Measurements from ENCODE around the gene TFCP2L1. TPM values are rescaled to one million over a fixed set of nuclear protein-coding genes. Genes with fewer than 3 reads are reported as not detected.

TFCP2L1 gene
- total and polyA plus RNA-seq, 7 donors, result 0.14 to 1.8 (median 0.53) TPM

DNA sequence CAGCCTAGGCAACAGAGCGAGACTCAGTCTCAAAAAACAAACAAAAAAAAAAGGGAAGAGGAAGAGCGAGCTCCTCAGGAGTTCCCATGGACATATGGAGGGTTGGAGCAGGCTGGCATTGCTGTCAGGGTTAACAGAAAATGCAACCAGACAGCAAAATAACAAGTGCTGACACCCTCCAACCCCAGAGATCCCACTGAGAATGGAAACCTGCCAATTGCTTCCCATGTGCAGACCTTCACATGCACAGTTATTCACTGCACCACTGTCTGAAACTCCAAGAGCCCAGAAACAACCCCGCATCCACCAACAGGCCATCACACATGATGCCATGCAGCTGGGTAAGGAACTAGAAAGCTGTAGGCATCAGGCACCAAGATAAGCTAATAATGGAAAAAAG lies 43.5 kb downstream of the TFCP2L1 start:
- Histone ChIP-seq H3K4me3 (no peak overlapping the region), H3K36me3 (ENCODE audit: insufficient read depth in 1 of 2, low read depth in 1 of 2) (no peaks in the 10 kb centered on the region), H3K27me3 (ENCODE audit: insufficient read depth in 3 of 3, low read length in 2 of 3) (no peaks in the 10 kb centered on the region), H3K9me3 (no peaks in the 10 kb centered on the region), H3K4me1 (no peaks in the 10 kb centered on the region), H3K27ac (no peak overlapping the region)
- intact Hi-C loops (cut with DNase I), result no loop called here
- WGBS, 3 donors, result 61 to 100% (median 94%) methylated on average over 3 of the region's 3 CpGs
- no peak for ATAC-seq
- TF ChIP-seq, protein P1, sequence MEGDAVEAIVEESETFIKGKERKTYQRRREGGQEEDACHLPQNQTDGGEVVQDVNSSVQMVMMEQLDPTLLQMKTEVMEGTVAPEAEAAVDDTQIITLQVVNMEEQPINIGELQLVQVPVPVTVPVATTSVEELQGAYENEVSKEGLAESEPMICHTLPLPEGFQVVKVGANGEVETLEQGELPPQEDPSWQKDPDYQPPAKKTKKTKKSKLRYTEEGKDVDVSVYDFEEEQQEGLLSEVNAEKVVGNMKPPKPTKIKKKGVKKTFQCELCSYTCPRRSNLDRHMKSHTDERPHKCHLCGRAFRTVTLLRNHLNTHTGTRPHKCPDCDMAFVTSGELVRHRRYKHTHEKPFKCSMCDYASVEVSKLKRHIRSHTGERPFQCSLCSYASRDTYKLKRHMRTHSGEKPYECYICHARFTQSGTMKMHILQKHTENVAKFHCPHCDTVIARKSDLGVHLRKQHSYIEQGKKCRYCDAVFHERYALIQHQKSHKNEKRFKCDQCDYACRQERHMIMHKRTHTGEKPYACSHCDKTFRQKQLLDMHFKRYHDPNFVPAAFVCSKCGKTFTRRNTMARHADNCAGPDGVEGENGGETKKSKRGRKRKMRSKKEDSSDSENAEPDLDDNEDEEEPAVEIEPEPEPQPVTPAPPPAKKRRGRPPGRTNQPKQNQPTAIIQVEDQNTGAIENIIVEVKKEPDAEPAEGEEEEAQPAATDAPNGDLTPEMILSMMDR (IDR thresholded peaks at IDR 0.05), result no peak
- no peak for DNase-seq

- Histone ChIP-seq H3K4me3 (no peak overlapping the region), H3K36me3 (ENCODE audit: insufficient read depth in 1 of 2, low read depth in 1 of 2) (no peaks in the 10 kb centered on the region), H3K27me3 (ENCODE audit: insufficient read depth in 3 of 3, low read length in 2 of 3) (no peaks in the 10 kb centered on the region), H3K27ac (no peak overlapping the region), H3K4me1 (no peaks in the 10 kb centered on the region), H3K9me3 (no peaks in the 10 kb centered on the region)
- intact Hi-C loops (cut with DNase I), result no loop called here
- TF ChIP-seq, protein P1 (IDR thresholded peaks at IDR 0.05), result no peak
- 80 to 87% (median 81%) methylated on average over 6 of the region's 6 CpGs for WGBS, 3 donors
- ATAC-seq (no peak), DNase-seq (no peak)
Observed at GRCh38 chr2:121240436-121240835, 44.6 kb downstream of the TFCP2L1 start.

DNA sequence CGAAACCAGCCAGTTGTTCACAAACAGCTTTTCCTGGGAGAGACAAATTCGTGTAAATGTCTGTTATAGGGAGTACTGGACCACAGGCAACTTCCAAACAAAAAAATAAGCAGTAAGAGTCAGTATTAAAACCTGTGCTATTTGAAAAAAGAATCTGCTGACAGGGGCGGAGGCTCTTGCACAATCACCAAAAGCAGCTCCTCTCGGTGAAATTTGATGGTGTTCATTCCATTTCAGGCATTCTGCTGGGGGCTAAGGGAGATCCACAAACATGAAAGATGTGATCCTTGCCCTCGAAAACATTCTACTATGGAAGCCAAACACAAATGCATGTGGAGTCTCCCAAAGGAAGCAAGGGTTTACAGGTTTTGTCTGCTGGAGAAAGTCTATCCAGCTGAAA lies 45.0 kb downstream of the TFCP2L1 start:
- H3K4me3 ChIP-seq, result no peak overlapping the region
- no peaks in the 10 kb centered on the region for H3K36me3 ChIP-seq (ENCODE audit: insufficient read depth in 1 of 2, low read depth in 1 of 2)
- no peaks in the 10 kb centered on the region for H3K4me1 ChIP-seq
- peaks cover 0 to under 1% (median 0%) of the 10 kb centered on the region in 3 donors for H3K27me3 ChIP-seq (ENCODE audit: insufficient read depth in 3 of 3, low read length in 2 of 3)
- H3K9me3 ChIP-seq, result no peaks in the 10 kb centered on the region
- WGBS, 3 donors, result 73 to 83% (median 76%) methylated on average over 5 of the region's 5 CpGs
- DNase-seq, result no peak
- intact Hi-C loops (cut with DNase I), result no loop called here
- no peak for ATAC-seq
- no peak overlapping the region for H3K27ac ChIP-seq
- TF ChIP-seq, protein P1 (IDR thresholded peaks at IDR 0.05), result no peak

- no peaks in the 10 kb centered on the region for H3K36me3 ChIP-seq (ENCODE audit: insufficient read depth in 1 of 2, low read depth in 1 of 2)
- ATAC-seq, result no peak
- H3K4me1 ChIP-seq, result no peaks in the 10 kb centered on the region
- peaks cover 0 to 1% (median 0%) of the 10 kb centered on the region in 3 donors for H3K27me3 ChIP-seq (ENCODE audit: insufficient read depth in 3 of 3, low read length in 2 of 3)
- H3K4me3 ChIP-seq, result no peak overlapping the region
- TF ChIP-seq, protein P1 (IDR thresholded peaks at IDR 0.05), result no peak
- H3K27ac ChIP-seq, result no peak overlapping the region
- H3K9me3 ChIP-seq, result no peaks in the 10 kb centered on the region
- intact Hi-C loops (cut with DNase I), result no loop called here
- 94 to 96% (median 94%) methylated on average over 15 of the region's 15 CpGs for WGBS, 3 donors
- no peak for DNase-seq
Observed at GRCh38 chr2:121239471-121239870, 45.5 kb downstream of the TFCP2L1 start.

- WGBS, 3 donors, result 86 to 88% (median 88%) methylated on average over 4 of the region's 4 CpGs
- peaks cover 0 to 1% (median 0%) of the 10 kb centered on the region in 3 donors for H3K27me3 ChIP-seq (ENCODE audit: insufficient read depth in 3 of 3, low read length in 2 of 3)
Observed at GRCh38 chr2:121238828-121239227, 46.2 kb downstream of the TFCP2L1 start.

More at GRCh38 chr2:121238828-121239227, 46.2 kb downstream of the TFCP2L1 start:
- H3K4me3 ChIP-seq, result no peak overlapping the region
- ATAC-seq (no peak), DNase-seq (peak in 1 of 2 donors; percentile 15)
- no peaks in the 10 kb centered on the region for H3K36me3 ChIP-seq (ENCODE audit: insufficient read depth in 1 of 2, low read depth in 1 of 2)
- no peak overlapping the region for H3K27ac ChIP-seq
- TF ChIP-seq, protein P1 (IDR thresholded peaks at IDR 0.05), result no peak
- no peaks in the 10 kb centered on the region for H3K4me1 ChIP-seq
- no peaks in the 10 kb centered on the region for H3K9me3 ChIP-seq
- intact Hi-C loops (cut with DNase I), result no loop called here

All from psoas muscle (tissue), 8 donors.